ENCODE results near the gene SMLR1. TPM values are rescaled to one million over a fixed set of nuclear protein-coding genes. Genes with fewer than 3 reads are reported as not detected.

SMLR1 gene
- total RNA-seq, 2 donors from 2014 or later = 0.40 to 0.42 TPM

DNA sequence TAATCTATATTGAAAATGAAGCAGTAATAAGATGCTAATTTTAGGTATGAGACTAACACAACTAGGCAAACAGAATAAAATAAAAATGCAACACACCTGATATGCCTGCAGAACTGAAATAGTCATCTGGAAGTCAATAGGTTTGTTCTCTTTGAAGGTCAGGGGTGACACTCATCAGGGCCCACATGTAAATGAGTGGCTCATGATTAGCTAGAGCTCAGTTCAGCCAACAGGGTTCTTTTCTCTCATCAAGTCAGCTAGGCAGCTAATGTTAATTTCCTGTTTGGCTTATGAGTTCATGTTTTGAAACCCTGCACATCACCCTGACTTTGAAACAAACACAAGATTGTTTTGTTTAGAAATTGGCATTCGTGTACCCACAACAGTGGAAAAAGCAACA is 23.8 kb downstream of the SMLR1 start:
- H3K9me3 Mint-ChIP-seq = no peaks in the 10 kb centered on the region
- H3K4me3 ChIP-seq (ENCODE audit: low read length) = no peak overlapping the region
- H3K27ac ChIP-seq (ENCODE audit: low read depth, low read length) = no peak overlapping the region
- peaks cover 7% of the 10 kb centered on the region for H3K36me3 Mint-ChIP-seq (ENCODE audit: low read depth)
- H3K9ac ChIP-seq (ENCODE audit: extremely low read depth, low read length, poor library complexity, severe bottlenecking) = no peak overlapping the region
- peaks cover 22% of the 10 kb centered on the region for H3K36me3 ChIP-seq (ENCODE audit: control insufficient read depth, insufficient read depth, low read length)
- H3K27ac Mint-ChIP-seq = no peak overlapping the region
- peaks cover 15% of the 10 kb centered on the region for H3K4me1 Mint-ChIP-seq
- DNase-seq = no peak
- H3K27me3 ChIP-seq (ENCODE audit: control insufficient read depth, insufficient read depth, low read length, poor library complexity, severe bottlenecking) = no peaks in the 10 kb centered on the region
- H3K4me1 ChIP-seq (ENCODE audit: control insufficient read depth, insufficient read depth, low read length) = peaks cover 10% of the 10 kb centered on the region
- no peak overlapping the region for H3K4me3 Mint-ChIP-seq
- TF ChIP-seq, protein P1, sequence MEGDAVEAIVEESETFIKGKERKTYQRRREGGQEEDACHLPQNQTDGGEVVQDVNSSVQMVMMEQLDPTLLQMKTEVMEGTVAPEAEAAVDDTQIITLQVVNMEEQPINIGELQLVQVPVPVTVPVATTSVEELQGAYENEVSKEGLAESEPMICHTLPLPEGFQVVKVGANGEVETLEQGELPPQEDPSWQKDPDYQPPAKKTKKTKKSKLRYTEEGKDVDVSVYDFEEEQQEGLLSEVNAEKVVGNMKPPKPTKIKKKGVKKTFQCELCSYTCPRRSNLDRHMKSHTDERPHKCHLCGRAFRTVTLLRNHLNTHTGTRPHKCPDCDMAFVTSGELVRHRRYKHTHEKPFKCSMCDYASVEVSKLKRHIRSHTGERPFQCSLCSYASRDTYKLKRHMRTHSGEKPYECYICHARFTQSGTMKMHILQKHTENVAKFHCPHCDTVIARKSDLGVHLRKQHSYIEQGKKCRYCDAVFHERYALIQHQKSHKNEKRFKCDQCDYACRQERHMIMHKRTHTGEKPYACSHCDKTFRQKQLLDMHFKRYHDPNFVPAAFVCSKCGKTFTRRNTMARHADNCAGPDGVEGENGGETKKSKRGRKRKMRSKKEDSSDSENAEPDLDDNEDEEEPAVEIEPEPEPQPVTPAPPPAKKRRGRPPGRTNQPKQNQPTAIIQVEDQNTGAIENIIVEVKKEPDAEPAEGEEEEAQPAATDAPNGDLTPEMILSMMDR (conservative IDR thresholded peaks at IDR 0.05) = no peak
- 75 to 79% methylated on average over 1 of the region's 1 CpG for WGBS, 2 experiments (ENCODE audit: insufficient coverage in 1 of 2, insufficient read length in 1 of 2)
- H3K9me3 ChIP-seq (ENCODE audit: control insufficient read depth, low read length) = peaks cover 7% of the 10 kb centered on the region
- H3K27me3 Mint-ChIP-seq (ENCODE audit: insufficient read depth) = no peaks in the 10 kb centered on the region

- TF ChIP-seq, protein P1 (conservative IDR thresholded peaks at IDR 0.05) = no peak
- peaks cover 10% of the 10 kb centered on the region for H3K4me1 ChIP-seq (ENCODE audit: control insufficient read depth, insufficient read depth, low read length)
- H3K4me1 Mint-ChIP-seq = peaks cover 15% of the 10 kb centered on the region
- H3K4me3 ChIP-seq (ENCODE audit: low read length) = no peak overlapping the region
- peak overlapping the region; percentile 18 for H3K4me3 Mint-ChIP-seq
- H3K27me3 Mint-ChIP-seq (ENCODE audit: insufficient read depth) = no peaks in the 10 kb centered on the region
- H3K36me3 Mint-ChIP-seq (ENCODE audit: low read depth) = peaks cover 19% of the 10 kb centered on the region
- peaks cover 7% of the 10 kb centered on the region for H3K9me3 ChIP-seq (ENCODE audit: control insufficient read depth, low read length)
- peaks cover 22% of the 10 kb centered on the region for H3K36me3 ChIP-seq (ENCODE audit: control insufficient read depth, insufficient read depth, low read length)
- no peak for DNase-seq
- no peak overlapping the region for H3K9ac ChIP-seq (ENCODE audit: extremely low read depth, low read length, poor library complexity, severe bottlenecking)
- H3K27ac Mint-ChIP-seq = no peak overlapping the region
- WGBS, 2 experiments (ENCODE audit: insufficient coverage in 1 of 2, insufficient read length in 1 of 2) = 65 to 88% methylated on average over 5 to 6 of the region's 7 CpGs
- H3K9me3 Mint-ChIP-seq = no peaks in the 10 kb centered on the region
- peak overlapping the region; percentile 75 for H3K27ac ChIP-seq (ENCODE audit: low read depth, low read length)
- H3K27me3 ChIP-seq (ENCODE audit: control insufficient read depth, insufficient read depth, low read length, poor library complexity, severe bottlenecking) = no peaks in the 10 kb centered on the region
These were observed 25.8 kb downstream of the SMLR1 start for GRCh38 chr6:130852844-130853554.

DNA sequence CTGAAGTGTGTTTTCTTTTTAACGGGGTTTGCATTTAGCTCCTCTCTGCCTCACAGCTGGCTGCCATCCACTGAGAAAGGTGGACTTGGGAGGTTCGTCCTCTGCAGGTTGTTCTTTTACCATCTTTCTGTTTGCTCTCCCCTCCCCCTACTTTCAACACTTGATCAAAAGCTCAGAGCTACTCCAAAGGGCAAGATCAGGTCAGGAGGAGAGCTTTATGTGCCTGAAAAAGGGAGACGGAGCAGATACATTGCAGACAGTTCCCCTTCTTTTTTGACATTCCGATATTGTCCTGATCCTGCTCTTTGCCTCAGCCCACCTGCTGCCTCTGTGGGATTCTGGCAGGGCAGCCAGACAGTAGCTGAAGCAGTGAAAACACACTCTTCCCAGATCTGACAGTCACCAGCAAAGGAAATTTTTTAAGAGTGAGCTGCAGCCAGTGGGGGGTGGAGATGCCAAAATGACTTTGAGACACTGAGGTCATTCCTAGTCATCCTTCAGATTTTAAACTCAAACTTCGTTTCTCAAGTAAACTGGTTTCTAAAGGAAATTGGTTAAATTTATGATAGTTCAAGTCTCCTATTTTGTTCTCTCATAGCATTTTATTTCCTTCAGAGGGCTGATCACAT is 26.5 kb downstream of the SMLR1 start:
- no peak for DNase-seq
- no peaks in the 10 kb centered on the region for H3K27me3 ChIP-seq (ENCODE audit: control insufficient read depth, insufficient read depth, low read length, poor library complexity, severe bottlenecking)
- Mint-ChIP-seq H3K36me3 (ENCODE audit: low read depth) (peaks cover 19% of the 10 kb centered on the region), H3K4me3 (peak overlapping the region; percentile 18), H3K4me1 (peaks cover 15% of the 10 kb centered on the region), H3K27me3 (ENCODE audit: insufficient read depth) (no peaks in the 10 kb centered on the region), H3K9me3 (no peaks in the 10 kb centered on the region), H3K27ac (no peak overlapping the region)
- H3K36me3 ChIP-seq (ENCODE audit: control insufficient read depth, insufficient read depth, low read length) = peaks cover 22% of the 10 kb centered on the region
- H3K4me3 ChIP-seq (ENCODE audit: low read length) = peak overlapping the region; percentile 50
- peak overlapping the region; percentile 75 for H3K27ac ChIP-seq (ENCODE audit: low read depth, low read length)
- H3K9ac ChIP-seq (ENCODE audit: extremely low read depth, low read length, poor library complexity, severe bottlenecking) = no peak overlapping the region
- 66 to 85% methylated on average over 2 to 5 of the region's 5 CpGs for WGBS, 2 experiments (ENCODE audit: insufficient coverage in 1 of 2, insufficient read length in 1 of 2)
- peaks cover 7% of the 10 kb centered on the region for H3K9me3 ChIP-seq (ENCODE audit: control insufficient read depth, low read length)
- H3K4me1 ChIP-seq (ENCODE audit: control insufficient read depth, insufficient read depth, low read length) = peaks cover 10% of the 10 kb centered on the region
- TF ChIP-seq, protein P1 (conservative IDR thresholded peaks at IDR 0.05) = no peak
